SK-N-MC (cell line): ENCODE results near the gene FAM9C.

Source experiments
- EZH2 ChIP-seq: fragments of 200-600 bp; sonication (generic); IDR thresholded peaks from one replicate; pipeline ENCODE4 v1.6.1; 2017; ENCODE audit warnings: antibody characterized with exemption
- FOXP2 ChIP-seq: optimal IDR thresholded peaks from 2 replicates; pipeline ENCODE3; 2011; ENCODE audit warnings: mild to moderate bottlenecking, moderate library complexity; ENCODE audit not compliant: insufficient read depth; ENCODE audit errors: extremely low read length, control extremely low read depth
- POLR2AphosphoS5 ChIP-seq: IDR thresholded peaks from 2 replicates; pipeline ENCODE4 v1.6.1; 2012; ENCODE audit warnings: mild to moderate bottlenecking, low read depth, low read length, borderline replicate concordance

- TF ChIP-seq EZH2 (no peak), POLR2AphosphoS5 (no peak), FOXP2 (no peak)
These were observed 8.8 kb upstream of the FAM9C start for GRCh38 chrX:13053171-13053570.
